HG03460 (cell line): Measurements from ENCODE around the gene UAP1.
"Not testable (repeated sequence)": the region's sequence is repeated elsewhere in the genome, so short reads cannot be mapped to it uniquely, and the experiment has no call there.

Experiments used
- ATAC-seq: cut with Tn5 transposase; IDR thresholded peaks from one replicate; pipeline ENCODE4 v1.9.1; 2021; ENCODE audit not compliant: unreplicated experiment

The UAP1 gene

DNA sequence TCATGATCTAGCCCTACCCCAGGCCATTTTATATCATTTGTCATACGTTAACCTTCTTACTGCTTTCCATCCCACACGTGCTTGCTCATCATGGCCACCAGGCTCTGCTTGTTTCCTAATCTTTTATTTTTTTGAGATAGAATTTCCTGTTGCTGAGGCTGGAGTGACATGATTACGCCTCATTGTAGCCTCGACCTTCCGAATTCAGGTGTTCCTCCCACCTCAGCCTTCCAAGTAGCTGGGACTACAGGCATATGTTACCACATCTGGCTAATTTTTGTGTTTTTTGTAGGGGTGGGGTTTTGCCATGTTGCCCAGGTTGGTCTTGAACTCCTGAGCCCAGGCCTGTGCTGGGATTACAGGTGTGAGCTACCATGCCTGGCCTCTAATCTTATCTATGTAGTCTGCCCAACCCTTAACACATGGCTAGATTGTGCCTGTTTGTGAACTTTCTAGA, 3.3 kb downstream of the UAP1 start:
- no peak for ATAC-seq

DNA sequence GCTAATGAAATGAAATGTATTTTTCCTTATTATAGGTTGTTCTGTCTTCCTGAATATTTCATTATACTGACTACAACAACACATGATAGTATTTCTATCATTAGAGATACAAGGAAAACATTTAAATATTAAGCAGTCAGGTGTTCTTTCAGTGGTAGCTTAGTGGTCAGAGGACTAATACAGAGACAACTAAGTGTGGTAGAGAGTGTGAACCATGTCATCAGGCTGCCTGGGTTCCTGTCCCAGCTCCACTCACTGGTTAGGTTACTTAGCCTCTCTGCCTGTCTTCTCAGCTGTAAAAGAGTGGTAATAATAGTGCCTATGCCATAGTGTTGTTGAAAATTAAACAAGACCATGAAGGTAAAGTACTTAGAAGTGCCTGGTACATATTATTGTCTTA, 3.9 kb downstream of the UAP1 start:
- no peak for ATAC-seq

DNA sequence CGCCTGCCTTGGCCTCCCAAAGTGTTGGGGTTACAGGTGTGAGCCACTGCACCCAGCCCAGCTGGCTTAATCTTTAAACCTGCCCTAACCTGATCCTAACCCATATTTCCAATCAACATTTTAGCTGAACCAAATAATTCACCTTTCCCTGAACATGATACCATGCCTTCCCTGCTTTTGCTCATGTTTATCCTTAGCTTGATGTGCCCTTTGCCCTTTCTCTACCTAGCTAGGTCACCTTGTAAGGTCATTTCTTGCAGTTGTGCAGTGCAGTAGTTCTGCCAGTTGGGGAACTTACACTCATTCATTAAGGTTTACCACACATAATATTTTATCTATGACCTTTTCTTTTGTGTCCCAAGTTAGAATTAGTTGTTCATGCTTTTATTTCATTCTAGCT, 5.3 kb downstream of the UAP1 start:
- no peak for ATAC-seq

DNA sequence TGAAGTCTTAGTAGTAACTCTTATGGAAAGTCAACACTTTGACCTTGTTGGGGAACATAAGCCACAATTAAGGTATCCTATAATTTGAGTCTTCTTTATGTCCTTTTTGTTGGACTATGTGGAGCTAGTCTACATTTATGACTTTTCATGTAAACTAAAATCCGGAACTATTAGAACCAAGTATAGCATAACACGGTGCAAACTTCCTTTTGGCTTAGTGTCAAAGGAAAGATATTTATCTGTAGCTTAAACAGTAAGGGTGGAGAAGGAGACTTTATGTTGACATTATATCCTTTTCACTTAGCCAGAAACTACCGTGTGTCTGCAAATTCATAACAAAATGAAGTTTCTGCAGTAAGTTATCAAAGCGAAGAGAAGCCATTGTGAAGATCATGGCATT, 7.3 kb downstream of the UAP1 start:
- no peak for ATAC-seq

DNA sequence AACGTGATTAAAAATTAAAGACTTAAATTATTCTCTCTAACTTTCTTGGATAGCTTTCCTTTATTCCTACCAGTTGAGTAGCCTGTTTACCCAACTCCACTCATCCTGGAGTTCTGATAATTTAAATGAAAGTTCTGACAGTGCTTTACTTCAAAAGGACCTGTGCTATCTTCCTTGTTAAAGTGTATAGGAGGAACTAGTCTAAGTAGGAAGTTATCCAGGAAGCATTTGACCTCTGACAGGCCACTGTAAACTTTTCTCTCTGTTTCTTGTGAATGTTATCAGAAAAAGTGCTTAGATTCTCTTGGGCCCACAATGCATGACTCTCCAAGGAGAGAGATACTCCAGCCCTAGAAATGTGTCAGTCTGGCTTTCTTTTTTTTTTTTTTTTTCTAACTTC, 9.2 kb downstream of the UAP1 start:
- ATAC-seq = no peak

DNA sequence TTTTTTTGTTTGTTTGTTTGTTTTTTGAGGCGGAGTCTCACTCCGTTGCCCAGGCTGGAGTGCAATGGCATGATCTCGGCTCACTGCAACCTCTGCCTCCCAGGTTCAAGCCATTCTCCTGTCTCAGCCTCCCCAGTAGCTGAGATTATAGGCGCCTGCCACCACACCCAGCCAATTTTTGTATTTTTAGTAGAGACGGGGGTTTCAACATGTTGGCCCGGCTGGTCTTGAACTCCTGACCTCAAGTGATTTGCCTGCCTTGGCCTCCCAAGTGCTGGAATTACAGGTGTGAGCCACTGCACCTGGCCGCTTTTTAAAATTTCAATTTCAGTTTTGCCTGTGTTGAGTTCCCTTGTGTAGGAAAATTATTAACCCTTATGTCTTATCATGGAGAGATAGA, 9.6 kb downstream of the UAP1 start:
- ATAC-seq = not testable (repeated sequence)

DNA sequence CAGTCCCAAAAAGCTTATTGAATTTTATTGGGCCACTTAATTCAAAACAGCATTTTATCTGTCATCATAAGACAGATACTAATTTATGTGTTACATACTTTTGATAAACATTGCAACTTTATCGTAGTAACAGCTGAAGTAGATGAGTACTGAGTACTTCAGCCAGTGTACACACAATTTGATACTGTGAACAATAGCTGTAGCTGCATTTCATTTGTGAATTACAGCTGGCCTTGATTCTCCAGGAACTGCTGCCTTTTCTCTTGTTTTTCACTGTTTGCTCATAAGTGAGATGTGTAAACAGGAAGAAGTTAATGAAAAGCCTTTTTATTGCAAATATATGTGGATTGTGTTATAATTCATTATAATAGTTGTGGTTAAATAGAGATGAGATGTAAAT, 10.2 kb downstream of the UAP1 start:
- no peak for ATAC-seq

DNA sequence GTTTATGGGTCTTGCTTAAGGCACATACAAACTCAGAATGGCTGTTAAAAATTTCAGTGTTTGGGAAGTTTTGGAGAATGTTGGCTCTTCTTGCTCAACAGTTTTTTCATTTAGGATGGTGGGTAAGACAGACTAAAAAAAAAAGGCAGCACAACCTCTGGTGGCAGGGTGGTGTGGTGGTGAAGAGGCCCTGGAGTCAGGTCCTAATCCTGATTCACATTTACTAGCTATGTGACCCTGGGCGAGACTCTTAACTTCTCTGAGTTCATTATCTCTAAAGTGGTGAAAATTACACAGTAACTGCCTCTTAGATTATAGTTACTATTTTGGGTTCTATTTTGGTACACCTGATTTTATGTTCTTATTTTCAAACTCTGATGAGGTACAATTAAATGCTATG, 11.6 kb downstream of the UAP1 start:
- no peak for ATAC-seq

DNA sequence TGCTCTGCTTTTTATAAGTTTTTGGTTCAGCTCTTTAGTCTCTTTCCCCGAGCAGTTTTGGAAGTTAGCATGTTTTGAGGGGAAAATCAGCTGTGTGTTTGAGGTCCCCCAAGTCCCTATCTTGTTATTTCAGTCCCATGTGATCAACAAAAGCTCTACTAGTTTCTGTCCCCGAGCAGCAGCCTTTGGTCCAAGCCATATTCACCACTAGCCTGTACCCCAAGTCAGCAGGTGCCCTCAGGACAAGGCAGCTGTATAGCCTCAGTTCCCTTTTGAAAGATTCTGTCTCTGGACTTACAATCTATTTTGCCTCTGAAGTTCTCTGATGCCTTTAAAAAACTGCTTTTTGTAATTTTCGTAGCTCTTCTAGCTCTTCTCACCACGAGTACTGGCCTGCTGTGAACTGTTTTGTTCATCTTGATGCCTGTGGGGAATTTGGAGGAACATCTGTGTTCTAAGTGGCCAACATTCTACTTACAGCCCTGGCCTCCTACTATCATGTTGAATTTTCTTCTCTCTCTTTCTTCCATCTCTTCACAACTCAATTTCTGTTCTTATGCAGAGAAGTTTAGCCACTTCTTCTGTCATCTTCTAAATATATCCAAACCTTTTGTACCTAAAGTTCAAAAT, 16.7 kb downstream of the UAP1 start:
- no peak for ATAC-seq

DNA sequence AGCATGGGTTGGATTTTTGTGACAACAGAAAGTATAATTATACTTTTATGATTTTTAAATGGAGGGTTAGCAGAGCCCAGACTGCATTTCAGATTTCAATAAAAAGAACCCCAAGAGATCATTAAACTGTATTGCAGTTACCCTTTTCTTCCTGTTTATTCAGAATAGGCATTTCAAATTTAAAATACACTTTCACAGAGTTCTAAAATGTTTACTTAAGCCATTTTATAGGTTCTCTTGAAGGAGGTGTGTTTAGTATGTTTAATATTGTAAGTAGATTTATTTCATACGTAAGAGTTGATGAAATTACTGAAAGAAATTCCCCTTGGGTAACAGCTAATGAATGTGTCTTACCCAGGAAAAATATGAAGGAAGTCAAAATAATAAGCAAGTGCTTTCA, 17.4 kb downstream of the UAP1 start:
- no peak for ATAC-seq

DNA sequence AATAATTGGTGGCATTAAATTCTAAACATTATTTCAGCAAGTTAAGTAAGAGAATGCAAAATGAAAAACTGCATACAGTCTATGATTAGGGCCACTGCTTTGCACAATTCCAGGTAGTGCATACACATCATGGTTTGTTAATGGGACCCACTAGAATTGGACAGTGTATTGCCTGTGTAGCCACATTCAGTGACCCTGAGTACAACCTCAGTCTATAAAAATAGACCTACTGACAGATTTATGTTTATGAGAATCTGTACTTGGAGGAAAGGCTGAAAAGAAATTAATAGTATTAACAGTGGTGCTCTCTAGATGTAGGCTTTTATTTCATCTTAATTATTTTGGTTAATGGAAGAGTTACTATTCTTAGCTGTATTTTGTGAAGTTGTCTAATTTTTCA, 18.8 kb downstream of the UAP1 start:
- no peak for ATAC-seq

DNA sequence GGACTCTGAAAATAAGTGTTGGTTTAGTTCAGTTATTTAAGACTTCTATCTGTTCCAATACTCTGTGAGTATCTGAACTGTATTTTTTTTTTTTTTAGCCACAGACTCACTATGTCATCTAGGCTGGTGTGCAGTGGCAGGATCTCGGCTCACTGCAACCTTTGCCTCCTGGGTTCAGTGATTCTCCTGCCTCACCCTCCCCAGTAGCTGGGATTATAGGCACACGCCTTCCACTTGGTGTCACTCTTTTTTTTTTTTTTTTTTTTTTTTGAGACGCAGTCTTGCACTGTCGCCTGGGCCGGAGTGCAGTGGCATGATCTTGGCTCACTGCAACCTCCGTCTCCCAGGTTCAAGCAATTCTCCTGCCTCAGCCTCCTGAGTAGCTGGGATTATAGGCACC, 21.4 kb downstream of the UAP1 start:
- not testable (repeated sequence) for ATAC-seq

DNA sequence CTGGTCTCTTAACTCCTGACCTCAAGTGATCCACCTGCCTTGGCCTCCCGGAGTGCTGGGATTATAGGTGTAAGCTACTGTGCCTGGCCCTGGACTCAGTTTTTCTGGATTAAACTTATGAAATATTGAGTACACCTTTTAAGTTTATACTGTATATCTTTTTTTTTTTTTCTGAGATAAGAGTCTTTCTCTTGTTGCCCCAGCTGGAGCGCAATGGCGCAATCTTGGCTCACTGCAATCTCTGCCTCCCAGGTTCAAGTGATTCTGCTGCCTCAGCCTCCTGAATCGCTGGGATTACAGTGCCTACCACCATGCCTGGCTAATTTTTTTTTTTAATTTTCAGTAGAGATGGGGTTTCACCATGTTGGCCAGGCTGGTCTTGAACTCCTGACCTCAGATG, 23.6 kb downstream of the UAP1 start:
- ATAC-seq = not testable (repeated sequence)

DNA sequence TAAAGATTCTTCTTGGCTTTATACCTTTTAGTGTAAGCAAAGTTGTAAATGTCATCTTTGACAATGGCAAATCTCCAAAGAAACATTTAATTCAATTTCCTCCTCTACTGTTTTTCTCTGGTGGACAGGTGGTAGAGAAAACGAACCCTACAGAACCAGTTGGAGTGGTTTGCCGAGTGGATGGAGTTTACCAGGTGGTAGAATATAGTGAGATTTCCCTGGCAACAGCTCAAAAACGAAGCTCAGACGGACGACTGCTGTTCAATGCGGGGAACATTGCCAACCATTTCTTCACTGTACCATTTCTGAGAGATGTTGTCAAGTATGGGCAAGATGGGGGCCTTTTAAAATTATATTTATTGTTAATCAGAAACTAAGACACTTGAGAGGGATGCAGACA, 25.8 kb downstream of the UAP1 start:
- no peak for ATAC-seq

DNA sequence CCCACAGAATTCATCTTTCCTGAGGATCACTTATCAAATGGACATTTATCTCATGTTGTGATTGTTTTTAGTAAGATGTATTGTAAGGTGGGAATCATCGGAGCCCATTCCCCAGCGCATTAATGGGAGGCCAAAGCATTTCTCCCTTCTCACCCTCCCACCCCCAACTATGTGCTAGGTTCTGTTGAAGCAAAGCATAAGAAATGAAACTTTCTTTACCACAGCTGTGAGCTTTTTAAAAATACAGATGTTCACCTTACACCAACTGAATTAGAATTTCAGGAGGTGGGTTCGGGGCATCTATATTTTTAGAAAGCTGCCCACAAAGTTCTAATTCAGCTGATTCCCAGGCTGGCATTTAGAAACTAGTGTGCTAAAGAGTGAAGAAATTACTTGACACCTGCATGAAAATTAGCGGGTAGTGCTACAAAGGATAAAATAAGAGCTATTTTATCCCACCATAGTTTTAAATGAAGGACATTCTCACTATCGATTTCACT, 26.3 kb downstream of the UAP1 start:
- ATAC-seq = no peak

DNA sequence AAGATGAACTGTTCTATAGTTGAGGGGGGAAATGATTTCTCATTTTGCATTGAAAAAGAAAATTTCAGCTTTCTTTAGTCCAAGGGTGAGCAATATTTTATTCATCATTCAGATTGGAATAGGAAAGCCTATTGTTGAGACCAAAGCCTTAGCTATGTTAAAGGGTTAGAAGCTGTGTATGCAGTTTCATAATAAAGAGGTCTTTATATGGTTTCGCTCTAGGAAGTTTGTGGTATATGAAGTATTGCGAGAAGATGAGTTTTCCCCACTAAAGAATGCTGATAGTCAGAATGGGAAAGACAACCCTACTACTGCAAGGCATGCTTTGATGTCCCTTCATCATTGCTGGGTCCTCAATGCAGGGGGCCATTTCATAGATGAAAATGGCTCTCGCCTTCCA, 28.6 kb downstream of the UAP1 start:
- no peak for ATAC-seq

DNA sequence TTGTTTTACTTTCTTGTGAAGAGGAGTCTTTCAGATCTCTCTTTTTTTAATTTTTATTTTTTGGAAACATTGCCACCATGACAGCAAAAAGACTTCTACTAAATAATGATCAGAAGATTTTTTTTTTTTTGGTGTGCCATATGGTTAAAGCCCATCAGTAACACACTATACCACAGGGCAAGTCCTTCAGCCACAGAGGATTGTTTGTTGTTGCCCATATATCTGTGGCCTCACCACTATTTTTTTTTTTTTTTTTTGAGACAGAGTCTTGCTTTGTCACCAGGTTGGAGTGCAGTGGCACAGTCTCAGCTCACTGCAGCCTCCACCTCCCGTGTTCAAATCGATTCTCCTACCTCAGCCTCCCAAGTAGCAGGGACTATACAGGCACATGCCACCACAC, 29.2 kb downstream of the UAP1 start:
- no peak for ATAC-seq

DNA sequence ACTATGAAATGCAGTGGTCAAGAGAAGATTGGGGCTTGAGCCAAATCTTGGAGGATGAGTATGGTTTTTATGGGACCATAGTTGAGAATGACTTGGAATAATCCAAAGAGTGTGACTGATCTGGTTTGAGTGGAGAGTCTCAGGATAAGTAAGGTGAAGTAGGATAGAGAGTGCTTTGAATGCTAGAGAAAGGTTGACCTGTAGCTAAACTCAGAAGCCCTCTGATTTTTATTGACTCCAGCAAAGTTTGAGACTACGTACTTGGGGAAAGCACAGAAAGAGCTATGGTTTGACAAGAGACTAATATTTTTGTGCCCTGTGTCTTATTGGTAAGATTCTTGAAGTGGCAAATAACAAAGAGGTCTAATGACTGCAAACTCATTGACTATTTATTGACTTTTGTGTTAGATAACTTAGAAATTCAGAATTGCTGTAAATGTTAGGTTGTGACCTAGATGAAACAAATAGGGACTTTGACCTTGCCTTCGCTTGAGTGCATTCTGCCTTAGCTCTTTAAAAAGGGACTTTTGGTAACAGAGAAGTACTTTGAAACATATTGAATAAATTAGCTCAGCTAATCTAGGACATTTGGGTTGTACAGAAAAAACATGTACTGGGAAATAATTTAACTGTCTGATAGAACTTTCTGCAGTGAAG, 35.1 kb downstream of the UAP1 start:
- no peak for ATAC-seq

DNA sequence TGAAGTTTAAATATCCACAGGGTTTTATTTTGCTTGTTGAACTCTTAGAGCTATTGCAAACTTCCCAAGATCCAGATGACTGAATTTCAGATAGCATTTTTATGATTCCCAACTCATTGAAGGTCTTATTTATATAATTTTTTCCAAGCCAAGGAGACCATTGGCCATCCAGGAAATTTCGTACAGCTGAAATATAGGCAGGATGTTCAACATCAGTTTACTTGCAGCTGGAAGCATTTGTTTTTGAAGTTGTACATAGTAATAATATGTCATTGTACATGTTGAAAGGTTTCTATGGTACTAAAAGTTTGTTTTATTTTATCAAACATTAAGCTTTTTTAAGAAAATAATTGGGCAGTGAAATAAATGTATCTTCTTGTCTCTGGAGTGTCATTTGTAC, 37.9 kb downstream of the UAP1 start:
- ATAC-seq = no peak

DNA sequence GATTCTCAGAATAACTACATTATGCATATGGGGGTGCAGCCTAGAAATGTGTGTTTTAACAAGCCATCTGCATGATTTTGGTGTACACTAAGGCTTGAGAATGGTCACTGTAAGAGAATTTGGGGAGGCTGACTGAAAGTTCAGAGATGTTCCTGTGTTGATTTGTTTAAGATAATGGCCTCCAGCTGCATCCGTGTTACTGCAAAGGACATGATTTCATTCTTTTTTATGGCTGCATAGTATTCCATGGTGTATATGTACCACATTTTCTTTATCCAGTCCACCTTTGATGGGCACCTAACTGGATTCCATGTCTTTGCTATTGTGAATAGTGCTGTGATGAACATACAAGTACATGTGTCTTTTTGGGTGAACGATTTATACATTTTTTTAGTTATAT, 41.6 kb downstream of the UAP1 start:
- ATAC-seq = not testable (repeated sequence)

DNA sequence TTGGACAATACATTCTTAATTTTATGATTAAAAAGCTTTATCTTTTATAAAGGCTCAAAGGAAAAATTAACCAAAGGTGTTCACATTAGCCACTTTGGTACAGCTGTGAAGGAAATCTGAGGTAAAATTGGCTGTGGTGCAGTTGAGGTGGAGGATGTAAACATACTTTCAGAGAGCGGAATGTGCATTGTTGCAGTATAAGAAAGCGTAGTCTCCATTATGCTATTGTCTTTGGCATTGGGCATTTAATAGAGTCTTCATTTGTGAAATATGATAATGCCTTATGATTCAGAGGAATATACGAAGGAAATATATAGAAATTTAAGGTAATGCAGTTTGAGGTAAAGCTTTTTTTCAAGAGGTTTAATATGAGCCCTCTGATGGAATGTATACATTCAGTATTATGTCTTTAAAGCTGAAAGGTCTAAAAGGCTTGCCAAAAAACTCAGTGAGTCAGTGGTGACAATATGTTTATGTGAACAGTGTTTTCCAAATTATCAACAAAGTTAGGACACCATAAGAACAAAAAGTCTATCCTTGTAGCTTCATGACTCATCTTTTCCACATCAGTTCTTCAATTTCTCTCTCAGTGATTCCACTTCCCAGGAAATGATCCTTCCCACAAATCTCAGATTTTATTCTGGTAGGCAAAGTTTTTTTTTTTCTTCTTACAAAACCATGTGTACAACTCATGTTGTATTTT, 43.9 kb downstream of the UAP1 start:
- ATAC-seq = no peak

DNA sequence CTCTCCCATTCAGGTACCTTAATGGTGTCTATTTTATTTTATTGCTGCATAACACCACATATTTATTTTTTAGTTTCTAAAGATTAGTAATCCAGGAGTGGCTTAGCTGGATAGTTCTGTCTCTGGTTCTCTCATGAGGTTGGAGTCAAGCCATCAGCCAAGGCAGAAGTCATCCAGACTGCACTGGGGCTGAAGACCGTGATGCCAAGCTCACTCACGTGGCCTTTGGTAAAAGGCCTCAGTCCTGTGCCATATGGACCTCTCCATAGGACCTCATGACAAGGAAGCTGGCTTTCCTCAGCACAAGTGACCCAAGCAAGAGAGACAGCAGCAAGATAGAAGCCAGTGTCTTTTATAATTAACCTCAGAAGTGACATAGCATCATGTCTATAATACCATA, 47.8 kb downstream of the UAP1 start:
- no peak for ATAC-seq
